OCI-M2 (cell line): ENCODE data around the gene DOK4.

Experiments
- DNase-seq: peaks from one replicate; lab custom pipeline; 2025; ENCODE audit not compliant: unreplicated experiment; lab: John Stamatoyannopoulos, UW

DOK4 gene

GRCh38 chr16:57478396-57479204, 7.7 kb downstream of the DOK4 start:
- no peak for DNase-seq

- no peak for DNase-seq
These were observed 8.6 kb downstream of the DOK4 start for GRCh38 chr16:57477531-57478202.

- no peak for DNase-seq
These were observed 9.5 kb downstream of the DOK4 start for GRCh38 chr16:57476546-57477410.

- peak; percentile 54 for DNase-seq
These were observed 10.5 kb downstream of the DOK4 start for GRCh38 chr16:57475711-57476339.

- DNase-seq = no peak
These were observed 11.3 kb downstream of the DOK4 start for GRCh38 chr16:57474671-57475661.

- DNase-seq = no peak
These were observed 12.4 kb downstream of the DOK4 start for GRCh38 chr16:57473906-57474305.

- DNase-seq = no peak
These were observed 13.0 kb downstream of the DOK4 start for GRCh38 chr16:57473176-57473840.

GRCh38 chr16:57472665-57473060, 13.6 kb downstream of the DOK4 start:
- no peak for DNase-seq

GRCh38 chr16:57471852-57472664, 14.2 kb downstream of the DOK4 start:
- DNase-seq = no peak

- no peak for DNase-seq
These were observed 15.1 kb downstream of the DOK4 start for GRCh38 chr16:57471209-57471608.

GRCh38 chr16:57470711-57471110, 15.6 kb downstream of the DOK4 start:
- DNase-seq = no peak

GRCh38 chr16:57469917-57470470, 16.3 kb downstream of the DOK4 start:
- no peak for DNase-seq

- no peak for DNase-seq
These were observed 17.2 kb downstream of the DOK4 start for GRCh38 chr16:57469046-57469445.

GRCh38 chr16:57468346-57468745, 17.9 kb downstream of the DOK4 start:
- DNase-seq = no peak

- no peak for DNase-seq
These were observed 21.8 kb downstream of the DOK4 start for GRCh38 chr16:57464523-57464922.

GRCh38 chr16:57462978-57463362, 23.3 kb downstream of the DOK4 start:
- no peak for DNase-seq

GRCh38 chr16:57462209-57462977, 23.9 kb downstream of the DOK4 start, which contains the start of gene POLR2C:
POLR2C (plus strand) TSS chr16:57462679; CDS start chr16:57462725, 46 bp downstream.
- DNase-seq = peak; percentile 52
